HL-60/S4 treated with retinoic acid at 250 ng/mL for 4 days and 3 days (cell line): Measurements from ENCODE around the gene CDC5L.

ENCODE experiments used
- in situ Hi-C: fragments of 300-500 bp; cut with MboI; formaldehyde crosslinking; loops from 2 replicates; pipeline ENCODE4 v1.7.0; 2022; ENCODE audit warnings: low sequenced_read_pairs

The CDC5L gene

GRCh38 chr6:44373051-44373450 lies 14.5 kb upstream of the CDC5L start:
- in situ Hi-C loops: no loop called here

DNA sequence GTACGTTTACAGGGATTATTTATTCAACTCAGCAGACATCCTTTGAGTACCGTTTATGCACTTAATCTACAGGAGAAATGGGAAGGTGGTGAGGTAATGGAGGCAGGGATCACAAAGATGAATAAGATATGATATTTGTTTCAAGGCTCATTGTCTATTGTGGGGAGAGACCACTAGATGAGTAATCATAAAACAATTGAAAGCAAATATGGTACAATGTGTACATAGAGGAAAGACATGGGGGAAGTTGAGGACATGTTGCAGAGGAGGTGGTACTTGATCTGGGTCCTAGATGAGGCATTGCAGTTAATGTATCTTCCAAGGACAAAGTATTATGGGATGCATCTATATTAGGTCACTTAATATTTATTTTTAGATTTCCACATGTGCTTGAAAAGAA lies 13.7 kb upstream of the CDC5L start:
- in situ Hi-C loops: no loop called here

GRCh38 chr6:44375071-44375470 lies 12.4 kb upstream of the CDC5L start:
- in situ Hi-C loops: no loop called here

- in situ Hi-C loops: no loop called here
Observed at GRCh38 chr6:44377484-44377883, 10.0 kb upstream of the CDC5L start.

- in situ Hi-C loops: no loop called here
Observed at GRCh38 chr6:44377971-44378370, 9.5 kb upstream of the CDC5L start.

- in situ Hi-C loops: no loop called here
Observed at GRCh38 chr6:44381739-44382138, 5.8 kb upstream of the CDC5L start.

GRCh38 chr6:44386364-44386928 lies 1.1 kb upstream of the CDC5L start:
- in situ Hi-C loops: no loop called here

DNA sequence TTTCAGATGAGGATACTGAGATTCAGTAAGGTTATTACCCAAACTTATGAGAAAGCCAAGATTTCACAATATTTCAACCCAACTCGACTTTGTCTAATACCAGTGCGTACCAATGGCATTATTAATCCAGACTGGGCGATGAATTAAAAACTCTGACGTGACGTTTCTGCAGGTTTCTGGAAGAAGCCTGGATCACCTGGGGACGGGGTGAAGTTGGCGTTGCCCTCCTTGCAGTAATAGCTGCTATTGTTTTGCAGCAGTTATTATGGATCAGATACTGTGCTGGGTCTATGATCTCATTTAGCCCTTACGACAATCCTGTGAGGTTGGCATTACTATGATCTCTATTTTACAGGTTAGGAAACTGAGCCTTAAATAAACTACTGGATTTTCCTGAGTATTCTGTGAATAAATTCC lies 569 bp upstream of the CDC5L start:
- in situ Hi-C loops: no loop called here

DNA sequence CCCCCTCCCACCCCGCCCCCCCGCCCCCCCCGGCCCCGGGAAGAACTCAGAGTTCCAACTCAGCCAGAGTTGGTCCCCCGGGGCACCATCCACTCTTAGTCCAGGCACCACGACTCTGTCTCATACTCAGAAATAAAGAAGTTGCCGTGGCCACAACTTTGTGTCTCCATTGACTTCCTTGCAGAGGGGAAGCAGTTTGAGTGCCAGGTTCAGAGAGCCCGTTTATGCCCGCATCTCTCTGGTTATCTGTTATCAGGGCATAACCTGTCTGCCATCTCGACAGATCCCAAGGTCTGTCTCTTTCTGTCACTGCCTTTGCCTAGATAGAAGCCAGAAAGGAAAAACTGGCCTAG lies 605 bp downstream of the CDC5L start:
- in situ Hi-C loops: no loop called here

- in situ Hi-C loops: no loop called here
Observed at GRCh38 chr6:44388887-44389286, 1.4 kb downstream of the CDC5L start.

- in situ Hi-C loops: no loop called here
Observed at GRCh38 chr6:44390158-44390683, 2.7 kb downstream of the CDC5L start.

DNA sequence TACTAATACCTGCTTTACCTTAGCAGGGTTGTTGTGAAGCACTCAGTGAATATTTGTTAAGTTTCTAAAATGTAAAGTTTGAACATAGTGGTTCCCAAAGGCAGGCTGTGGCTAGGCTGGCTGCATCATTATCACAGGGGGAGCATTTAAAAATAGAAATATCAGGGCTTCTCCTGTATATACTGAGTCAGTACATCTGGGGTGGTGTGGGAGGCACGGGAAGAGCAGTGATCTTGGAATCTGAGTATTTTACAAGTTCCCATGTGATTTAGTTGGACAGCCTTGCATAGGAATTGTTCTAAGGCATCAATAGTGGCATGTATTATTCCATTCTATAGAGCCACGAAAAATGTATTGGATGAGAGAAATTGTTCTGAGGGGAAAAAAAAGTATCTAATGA lies 8.0 kb downstream of the CDC5L start:
- in situ Hi-C loops: no loop called here

GRCh38 chr6:44396968-44397367 lies 9.5 kb downstream of the CDC5L start:
- in situ Hi-C loops: no loop called here

DNA sequence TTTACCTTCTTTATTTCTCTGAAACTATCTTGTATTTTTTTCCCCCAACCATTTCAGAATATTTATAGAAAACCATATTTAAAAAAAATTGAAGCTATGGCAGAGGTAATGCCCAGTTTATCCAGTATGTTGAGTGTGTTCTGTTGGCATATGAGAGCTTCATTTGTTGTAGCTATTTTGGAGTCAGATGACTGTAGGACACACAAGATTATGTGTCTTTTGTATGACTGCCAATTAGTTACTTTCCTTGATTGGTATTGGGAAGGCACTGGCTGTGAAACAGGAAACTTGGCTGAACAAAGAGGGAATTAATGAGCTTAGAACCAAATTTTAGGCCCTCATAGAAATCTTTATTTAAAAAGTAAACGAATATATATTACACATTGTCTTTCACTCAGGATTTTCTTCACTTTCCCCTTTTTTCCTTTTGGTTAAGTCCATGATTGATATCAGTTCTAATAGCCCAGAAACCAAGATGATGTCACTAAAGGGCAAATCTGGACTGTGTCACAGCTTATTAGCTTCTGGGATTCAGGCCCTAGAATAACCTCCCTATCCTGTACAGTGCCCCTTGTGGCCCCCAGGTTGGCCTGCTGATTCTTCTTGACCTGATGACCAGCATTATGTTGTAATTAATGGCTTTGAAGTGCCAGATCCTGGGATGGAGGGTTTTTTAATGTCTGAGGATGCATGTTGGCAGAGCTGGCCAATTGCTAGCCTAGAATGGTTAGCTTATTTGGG lies 10.1 kb downstream of the CDC5L start:
- in situ Hi-C loops: no loop called here

DNA sequence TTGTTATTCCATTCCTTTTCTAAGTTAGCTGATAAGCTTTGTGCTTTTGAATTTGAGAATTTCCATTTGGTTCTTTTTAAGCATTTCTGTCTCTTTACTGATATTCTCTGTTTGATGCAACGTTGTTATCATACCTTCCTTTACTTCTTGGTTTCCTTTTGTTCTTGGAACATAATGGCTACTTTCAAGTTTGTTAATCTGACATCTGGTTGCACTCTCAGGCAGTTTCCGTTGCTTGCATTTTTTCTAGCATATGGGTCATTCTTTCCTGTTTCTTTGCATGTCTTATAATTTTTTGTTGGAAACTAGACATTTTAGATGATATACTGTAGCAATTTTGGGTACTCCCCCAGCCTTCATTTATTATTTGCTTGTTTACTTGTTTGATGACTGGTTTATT lies 12.5 kb downstream of the CDC5L start:
- in situ Hi-C loops: no loop called here

DNA sequence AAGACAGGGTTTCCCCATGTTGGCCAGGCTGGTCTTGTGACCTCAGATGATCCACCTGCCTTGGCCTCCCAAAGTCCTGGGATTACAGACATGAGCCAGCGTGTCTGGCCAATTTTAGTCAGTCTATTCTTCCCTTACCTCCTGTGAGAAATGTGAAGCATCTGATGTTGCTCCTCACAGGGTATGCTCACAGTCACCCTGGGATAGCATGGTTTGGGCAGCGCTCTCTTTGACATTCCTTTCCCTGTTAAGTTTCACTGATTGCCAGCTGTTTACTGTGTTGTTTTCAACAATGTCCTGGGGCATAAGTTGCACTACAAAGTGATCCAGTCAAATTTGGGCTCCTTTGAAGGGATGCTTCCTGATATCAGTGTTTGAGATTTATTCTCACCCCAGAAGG lies 13.1 kb downstream of the CDC5L start:
- in situ Hi-C loops: no loop called here

GRCh38 chr6:44401138-44401537 lies 13.6 kb downstream of the CDC5L start:
- in situ Hi-C loops: no loop called here

- in situ Hi-C loops: no loop called here
Observed at GRCh38 chr6:44404022-44404714, 16.7 kb downstream of the CDC5L start.

GRCh38 chr6:44404715-44405099 lies 17.2 kb downstream of the CDC5L start:
- in situ Hi-C loops: no loop called here

GRCh38 chr6:44407951-44408670 lies 20.6 kb downstream of the CDC5L start:
- in situ Hi-C loops: no loop called here

GRCh38 chr6:44409207-44409794 lies 21.8 kb downstream of the CDC5L start:
- in situ Hi-C loops: no loop called here
